HL-60 (cell line): Measurements from ENCODE around the gene PRR5.

Experiments used
- DNase-seq, 2 experiments: peaks; one replicate each; pipeline ENCODE4 v3.0.0-alpha.2; 2010 to 2020; ENCODE audit warnings: low read depth in 1 of 2, low spot score in 1 of 2
- H3K27ac ChIP-seq: fragments of 250-450 bp; sonication (Bioruptor Pico); replicated peaks from 2 replicates; pipeline ENCODE4 v1.5.1; 2020; ENCODE audit warnings: mild to moderate bottlenecking, moderate library complexity
- H3K27me3 ChIP-seq: fragments of 250-450 bp; sonication (Bioruptor Pico); 2 replicates; pipeline ENCODE4 v1.5.1; 2021; ENCODE audit warnings: mild to moderate bottlenecking, moderate library complexity; ENCODE audit not compliant: insufficient read depth, poor library complexity, severe bottlenecking
- H3K4me3 ChIP-seq: replicated peaks from 2 replicates; pipeline ENCODE4 v1.5.1; 2011; ENCODE audit warnings: mild to moderate bottlenecking, control low read depth, low read length; ENCODE audit not compliant: insufficient read depth
- CTCF ChIP-seq: IDR thresholded peaks from one replicate; pipeline ENCODE4 v1.5.1; 2011; ENCODE audit warnings: low read length, control low read depth, inconsistent platforms; ENCODE audit not compliant: insufficient read depth
- GABPA ChIP-seq: IDR thresholded peaks from 2 replicates; pipeline ENCODE4 v1.6.1; 2012; ENCODE audit warnings: low read depth
- POLR2AphosphoS5 ChIP-seq: IDR thresholded peaks from 2 replicates; pipeline ENCODE4 v1.6.1; 2012; ENCODE audit warnings: low read depth
- SPI1 ChIP-seq: IDR thresholded peaks from 2 replicates; pipeline ENCODE4 v1.6.1; 2012; ENCODE audit warnings: low read depth, mild to moderate bottlenecking, borderline replicate concordance
- TF ChIP-seq, protein P1 (sequence below): IDR thresholded peaks from 2 replicates; pipeline ENCODE4 v1.6.1; 2012; ENCODE audit warnings: low read depth; ENCODE audit not compliant: insufficient replicate concordance

PRR5 gene

GRCh38 chr22:44733426-44734106 is 31.6 kb downstream of the PRR5 start:
- Histone ChIP-seq H3K27me3 (no peaks in the 10 kb centered on the region), H3K4me3 (no peak overlapping the region), H3K27ac (no peak overlapping the region)
- TF ChIP-seq, protein P1, sequence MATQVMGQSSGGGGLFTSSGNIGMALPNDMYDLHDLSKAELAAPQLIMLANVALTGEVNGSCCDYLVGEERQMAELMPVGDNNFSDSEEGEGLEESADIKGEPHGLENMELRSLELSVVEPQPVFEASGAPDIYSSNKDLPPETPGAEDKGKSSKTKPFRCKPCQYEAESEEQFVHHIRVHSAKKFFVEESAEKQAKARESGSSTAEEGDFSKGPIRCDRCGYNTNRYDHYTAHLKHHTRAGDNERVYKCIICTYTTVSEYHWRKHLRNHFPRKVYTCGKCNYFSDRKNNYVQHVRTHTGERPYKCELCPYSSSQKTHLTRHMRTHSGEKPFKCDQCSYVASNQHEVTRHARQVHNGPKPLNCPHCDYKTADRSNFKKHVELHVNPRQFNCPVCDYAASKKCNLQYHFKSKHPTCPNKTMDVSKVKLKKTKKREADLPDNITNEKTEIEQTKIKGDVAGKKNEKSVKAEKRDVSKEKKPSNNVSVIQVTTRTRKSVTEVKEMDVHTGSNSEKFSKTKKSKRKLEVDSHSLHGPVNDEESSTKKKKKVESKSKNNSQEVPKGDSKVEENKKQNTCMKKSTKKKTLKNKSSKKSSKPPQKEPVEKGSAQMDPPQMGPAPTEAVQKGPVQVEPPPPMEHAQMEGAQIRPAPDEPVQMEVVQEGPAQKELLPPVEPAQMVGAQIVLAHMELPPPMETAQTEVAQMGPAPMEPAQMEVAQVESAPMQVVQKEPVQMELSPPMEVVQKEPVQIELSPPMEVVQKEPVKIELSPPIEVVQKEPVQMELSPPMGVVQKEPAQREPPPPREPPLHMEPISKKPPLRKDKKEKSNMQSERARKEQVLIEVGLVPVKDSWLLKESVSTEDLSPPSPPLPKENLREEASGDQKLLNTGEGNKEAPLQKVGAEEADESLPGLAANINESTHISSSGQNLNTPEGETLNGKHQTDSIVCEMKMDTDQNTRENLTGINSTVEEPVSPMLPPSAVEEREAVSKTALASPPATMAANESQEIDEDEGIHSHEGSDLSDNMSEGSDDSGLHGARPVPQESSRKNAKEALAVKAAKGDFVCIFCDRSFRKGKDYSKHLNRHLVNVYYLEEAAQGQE, result no peak
- TF ChIP-seq CTCF (no peak), GABPA (no peak), SPI1 (no peak), POLR2AphosphoS5 (no peak)
- DNase-seq, result no peak

GRCh38 chr22:44734278-44734677 is 32.3 kb downstream of the PRR5 start:
- DNase-seq, result no peak
- H3K27me3 ChIP-seq, result no peaks in the 10 kb centered on the region
- TF ChIP-seq SPI1, result no peak
- TF ChIP-seq POLR2AphosphoS5, result no peak
- TF ChIP-seq GABPA, result no peak
- TF ChIP-seq CTCF, result no peak
- TF ChIP-seq, protein P1, result no peak
- no peak overlapping the region for H3K4me3 ChIP-seq
- H3K27ac ChIP-seq, result no peak overlapping the region

DNA sequence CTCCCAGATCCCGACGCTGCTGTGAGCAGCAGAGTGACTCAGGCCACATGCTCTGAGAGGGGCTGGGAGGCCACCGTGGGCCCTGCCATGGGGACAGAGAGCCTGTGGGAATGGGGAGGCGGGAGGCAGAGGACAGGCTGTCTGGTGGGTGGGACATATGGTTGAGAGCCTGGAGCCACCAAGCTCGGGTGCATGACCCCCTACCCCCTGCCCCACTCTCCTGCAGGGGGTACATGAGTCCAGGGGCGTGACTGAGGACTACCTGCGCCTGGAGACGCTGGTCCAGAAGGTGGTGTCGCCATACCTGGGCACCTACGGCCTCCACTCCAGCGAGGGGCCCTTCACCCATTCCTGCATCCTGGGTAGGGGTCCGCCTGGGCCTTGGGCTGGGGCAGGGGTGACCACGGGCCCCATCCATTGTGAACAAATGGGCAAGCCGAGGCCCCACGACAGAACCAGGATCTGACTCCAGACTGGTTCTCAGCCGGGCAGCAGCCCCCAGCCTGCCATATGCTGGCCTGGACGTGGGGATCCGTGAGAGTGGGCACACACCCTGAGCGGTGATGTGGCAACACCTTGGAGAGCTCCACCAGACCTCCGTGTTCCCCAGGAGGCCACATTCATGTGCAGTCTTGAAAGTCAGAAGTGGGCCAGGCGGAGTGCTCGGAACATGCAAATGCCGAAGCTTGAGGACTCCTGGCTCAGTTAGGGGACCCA is 33.0 kb downstream of the PRR5 start:
- Histone ChIP-seq H3K27me3 (no peaks in the 10 kb centered on the region), H3K4me3 (no peak overlapping the region), H3K27ac (no peak overlapping the region)
- no peak for DNase-seq
- TF ChIP-seq POLR2AphosphoS5 (no peak), CTCF (no peak), GABPA (no peak)
- TF ChIP-seq, protein P1, result peak; percentile 53
